PFSK-1 (cell line): ENCODE results near the gene BCKDHA.

Source experiments
- FOXP2 ChIP-seq: optimal IDR thresholded peaks from 2 replicates; pipeline ENCODE3; 2011; ENCODE audit warnings: borderline replicate concordance, control low read depth, inconsistent platforms; ENCODE audit not compliant: insufficient read depth; ENCODE audit errors: extremely low read length, extremely low read depth
- POLR2AphosphoS5 ChIP-seq: IDR thresholded peaks from 2 replicates; pipeline ENCODE4 v1.6.1; 2012; ENCODE audit warnings: low read depth, mild to moderate bottlenecking, control low read depth, low read length, moderate library complexity
- SIN3A ChIP-seq: IDR thresholded peaks from 2 replicates; pipeline ENCODE4 v1.6.1; 2012; ENCODE audit warnings: mild to moderate bottlenecking, low read length, moderate library complexity, borderline replicate concordance; ENCODE audit not compliant: insufficient read depth
- TAF1 ChIP-seq: IDR thresholded peaks from 2 replicates; pipeline ENCODE4 v1.6.1; 2012; ENCODE audit warnings: low read length, control low read depth, borderline replicate concordance; ENCODE audit not compliant: insufficient read depth
- TF ChIP-seq, protein P1 (sequence below), 2 experiments: IDR thresholded peaks; 2 replicates each; pipeline versions ENCODE4 v1.6.1 to v1.8.0; 2011 to 2012; ENCODE audit warnings: low read depth in 2 of 2, low read length in 2 of 2, control low read depth in 1 of 2, inconsistent platforms in 1 of 2, mild to moderate bottlenecking in 1 of 2, moderate library complexity in 1 of 2; ENCODE audit not compliant: insufficient read depth in 1 of 2

Gene BCKDHA

DNA sequence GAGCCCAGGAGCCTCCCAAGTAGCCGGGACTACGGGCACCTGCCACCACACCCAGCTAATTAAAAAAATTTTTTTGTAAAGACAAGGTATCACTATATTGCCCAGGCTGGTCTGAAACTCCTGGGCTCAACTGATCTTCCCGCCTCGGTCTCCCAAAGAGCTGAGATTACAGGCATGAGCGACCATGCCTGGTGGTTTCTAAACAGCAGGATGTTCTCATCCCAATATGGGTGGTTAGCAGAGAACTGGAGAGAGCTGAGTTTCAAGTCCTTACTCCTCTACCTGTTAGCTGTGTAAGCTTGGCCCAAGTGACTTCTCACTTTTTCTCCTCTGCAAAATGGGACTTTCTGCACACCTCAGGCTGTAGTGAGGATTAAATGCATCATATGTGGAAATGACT lies 13.3 kb upstream of the BCKDHA start:
- no peak for TF ChIP-seq POLR2AphosphoS5
- TF ChIP-seq, protein P1, sequence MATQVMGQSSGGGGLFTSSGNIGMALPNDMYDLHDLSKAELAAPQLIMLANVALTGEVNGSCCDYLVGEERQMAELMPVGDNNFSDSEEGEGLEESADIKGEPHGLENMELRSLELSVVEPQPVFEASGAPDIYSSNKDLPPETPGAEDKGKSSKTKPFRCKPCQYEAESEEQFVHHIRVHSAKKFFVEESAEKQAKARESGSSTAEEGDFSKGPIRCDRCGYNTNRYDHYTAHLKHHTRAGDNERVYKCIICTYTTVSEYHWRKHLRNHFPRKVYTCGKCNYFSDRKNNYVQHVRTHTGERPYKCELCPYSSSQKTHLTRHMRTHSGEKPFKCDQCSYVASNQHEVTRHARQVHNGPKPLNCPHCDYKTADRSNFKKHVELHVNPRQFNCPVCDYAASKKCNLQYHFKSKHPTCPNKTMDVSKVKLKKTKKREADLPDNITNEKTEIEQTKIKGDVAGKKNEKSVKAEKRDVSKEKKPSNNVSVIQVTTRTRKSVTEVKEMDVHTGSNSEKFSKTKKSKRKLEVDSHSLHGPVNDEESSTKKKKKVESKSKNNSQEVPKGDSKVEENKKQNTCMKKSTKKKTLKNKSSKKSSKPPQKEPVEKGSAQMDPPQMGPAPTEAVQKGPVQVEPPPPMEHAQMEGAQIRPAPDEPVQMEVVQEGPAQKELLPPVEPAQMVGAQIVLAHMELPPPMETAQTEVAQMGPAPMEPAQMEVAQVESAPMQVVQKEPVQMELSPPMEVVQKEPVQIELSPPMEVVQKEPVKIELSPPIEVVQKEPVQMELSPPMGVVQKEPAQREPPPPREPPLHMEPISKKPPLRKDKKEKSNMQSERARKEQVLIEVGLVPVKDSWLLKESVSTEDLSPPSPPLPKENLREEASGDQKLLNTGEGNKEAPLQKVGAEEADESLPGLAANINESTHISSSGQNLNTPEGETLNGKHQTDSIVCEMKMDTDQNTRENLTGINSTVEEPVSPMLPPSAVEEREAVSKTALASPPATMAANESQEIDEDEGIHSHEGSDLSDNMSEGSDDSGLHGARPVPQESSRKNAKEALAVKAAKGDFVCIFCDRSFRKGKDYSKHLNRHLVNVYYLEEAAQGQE (IDR thresholded peaks at IDR 0.05; ENCODE audit: insufficient read depth in 1 of 2, low read depth in 2 of 2, low read length in 2 of 2), result no peak
- TF ChIP-seq TAF1, result no peak
- TF ChIP-seq SIN3A, result no peak
- TF ChIP-seq FOXP2, result no peak

DNA sequence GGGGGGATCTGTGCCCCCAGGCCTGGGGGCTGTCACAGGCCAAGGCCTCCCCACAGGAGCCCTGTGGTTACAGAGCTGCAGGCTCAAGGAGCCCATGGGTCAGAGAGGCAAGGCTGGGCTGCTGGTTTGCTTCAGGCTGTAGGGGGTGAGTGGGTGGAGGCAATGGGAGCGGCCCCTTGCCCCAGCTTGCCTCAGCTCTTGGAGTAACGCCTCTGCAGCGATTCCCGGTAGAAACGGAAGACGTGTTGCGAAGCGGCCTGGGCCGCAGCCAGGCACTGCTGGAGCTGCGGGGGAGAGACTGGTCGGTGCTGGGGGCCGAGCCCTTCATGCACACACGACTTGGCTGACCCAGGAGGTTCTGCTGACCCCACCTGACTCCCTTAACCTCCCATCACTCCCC lies 11.2 kb upstream of the BCKDHA start:
- TF ChIP-seq TAF1 (no peak), FOXP2 (peak; percentile 92), POLR2AphosphoS5 (no peak)
- TF ChIP-seq, protein P1 (IDR thresholded peaks at IDR 0.05; ENCODE audit: insufficient read depth in 1 of 2, low read depth in 2 of 2, low read length in 2 of 2), result no peak

DNA sequence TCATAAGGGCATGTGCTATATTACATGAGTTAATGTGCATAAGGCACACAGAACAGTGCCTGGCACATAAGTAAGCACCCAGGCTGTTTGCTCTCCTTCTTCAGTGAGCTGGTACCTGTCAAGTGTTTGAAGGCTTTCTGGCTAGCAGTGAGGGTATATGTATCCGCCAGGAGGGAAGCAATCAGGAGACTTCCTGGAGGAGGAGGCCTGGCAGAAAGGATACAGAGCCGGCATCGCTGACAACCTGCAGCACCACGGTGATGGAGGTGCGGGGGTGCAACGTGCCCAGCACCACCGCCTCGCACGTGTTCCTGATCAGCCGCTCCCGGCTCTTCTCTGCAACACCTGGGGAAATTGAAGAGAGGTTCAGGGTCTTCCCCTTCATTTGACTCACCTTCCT lies 6.0 kb upstream of the BCKDHA start:
- TF ChIP-seq, protein P1 (IDR thresholded peaks at IDR 0.05; ENCODE audit: insufficient read depth in 1 of 2, low read depth in 2 of 2, low read length in 2 of 2), result no peak
- TF ChIP-seq SIN3A, result no peak
- no peak for TF ChIP-seq FOXP2
- TF ChIP-seq POLR2AphosphoS5, result no peak
- no peak for TF ChIP-seq TAF1

DNA sequence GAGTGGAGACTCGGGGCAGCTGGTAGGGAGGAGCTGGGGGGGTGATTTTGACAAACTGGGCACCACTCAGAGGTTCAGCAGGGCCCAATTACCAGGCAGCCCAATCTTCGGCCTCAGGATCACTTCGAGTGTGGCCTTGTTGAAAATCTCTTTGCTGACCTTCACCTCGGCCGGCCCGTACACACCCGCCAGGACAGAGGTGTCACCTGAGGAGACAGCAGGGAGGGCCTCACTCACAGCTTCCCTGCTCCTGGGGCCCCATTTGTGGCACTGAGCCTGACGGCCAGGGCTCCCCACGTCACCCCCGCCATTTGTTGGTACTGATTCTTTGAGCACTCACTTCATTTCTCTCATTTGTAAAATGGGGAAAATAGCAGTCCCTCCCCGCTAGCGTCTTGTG lies 4.8 kb upstream of the BCKDHA start:
- TF ChIP-seq TAF1, result no peak
- no peak for TF ChIP-seq FOXP2
- TF ChIP-seq, protein P1 (IDR thresholded peaks at IDR 0.05; ENCODE audit: insufficient read depth in 1 of 2, low read depth in 2 of 2, low read length in 2 of 2), result no peak
- no peak for TF ChIP-seq SIN3A
- no peak for TF ChIP-seq POLR2AphosphoS5

DNA sequence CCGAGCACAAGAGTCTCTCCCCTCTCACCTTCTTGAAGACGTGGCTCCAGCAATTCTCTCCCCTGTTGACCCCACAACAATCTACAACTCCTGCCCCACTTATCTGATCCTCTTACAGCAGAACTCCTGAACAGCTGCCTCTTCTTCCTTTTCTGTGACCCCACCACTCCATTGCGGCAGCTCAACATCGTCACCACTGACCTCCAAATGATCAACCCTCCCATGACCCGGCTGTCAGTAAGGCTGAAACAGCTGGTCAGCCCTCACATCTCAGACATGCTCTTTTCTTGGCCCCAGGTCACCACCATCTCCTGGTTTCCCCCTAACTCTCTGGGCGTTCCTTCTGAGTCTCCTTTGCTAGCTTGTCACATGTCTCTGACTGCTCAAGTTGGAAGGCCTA lies 2.3 kb upstream of the BCKDHA start:
- TF ChIP-seq TAF1, result no peak
- TF ChIP-seq, protein P1 (IDR thresholded peaks at IDR 0.05; ENCODE audit: insufficient read depth in 1 of 2, low read depth in 2 of 2, low read length in 2 of 2), result no peak
- no peak for TF ChIP-seq SIN3A
- no peak for TF ChIP-seq POLR2AphosphoS5
- no peak for TF ChIP-seq FOXP2
